ENCODE data around the gene CDH12.
"Not testable (repeated sequence)": the region's sequence is repeated elsewhere in the genome, so short reads cannot be mapped to it uniquely, and the experiment has no call there.

Gene CDH12

DNA sequence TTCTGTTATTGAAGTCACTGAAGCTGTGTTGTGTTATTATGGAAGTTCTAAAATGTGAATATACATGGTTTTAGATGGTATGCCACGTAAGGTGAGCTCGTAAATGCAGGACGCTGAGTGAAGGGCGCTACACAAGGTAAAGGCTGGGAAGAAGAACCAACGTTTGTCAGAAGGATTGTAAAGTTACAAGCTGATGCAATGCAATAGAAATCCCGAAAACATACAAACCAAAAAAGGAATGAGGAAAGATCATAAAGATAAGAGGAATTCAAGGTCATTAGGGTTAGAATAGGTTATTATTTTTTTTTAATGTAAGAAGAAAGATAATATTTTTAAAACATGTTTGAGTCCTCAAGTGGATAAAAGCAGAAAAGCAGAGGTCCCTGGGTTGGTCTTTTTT, 538.6 kb downstream of the CDH12 start:
- DNase-seq (ENCODE audit: insufficient read length, low spot score) (no peak), FAIRE-seq (no peak)
- TF ChIP-seq, protein P1, sequence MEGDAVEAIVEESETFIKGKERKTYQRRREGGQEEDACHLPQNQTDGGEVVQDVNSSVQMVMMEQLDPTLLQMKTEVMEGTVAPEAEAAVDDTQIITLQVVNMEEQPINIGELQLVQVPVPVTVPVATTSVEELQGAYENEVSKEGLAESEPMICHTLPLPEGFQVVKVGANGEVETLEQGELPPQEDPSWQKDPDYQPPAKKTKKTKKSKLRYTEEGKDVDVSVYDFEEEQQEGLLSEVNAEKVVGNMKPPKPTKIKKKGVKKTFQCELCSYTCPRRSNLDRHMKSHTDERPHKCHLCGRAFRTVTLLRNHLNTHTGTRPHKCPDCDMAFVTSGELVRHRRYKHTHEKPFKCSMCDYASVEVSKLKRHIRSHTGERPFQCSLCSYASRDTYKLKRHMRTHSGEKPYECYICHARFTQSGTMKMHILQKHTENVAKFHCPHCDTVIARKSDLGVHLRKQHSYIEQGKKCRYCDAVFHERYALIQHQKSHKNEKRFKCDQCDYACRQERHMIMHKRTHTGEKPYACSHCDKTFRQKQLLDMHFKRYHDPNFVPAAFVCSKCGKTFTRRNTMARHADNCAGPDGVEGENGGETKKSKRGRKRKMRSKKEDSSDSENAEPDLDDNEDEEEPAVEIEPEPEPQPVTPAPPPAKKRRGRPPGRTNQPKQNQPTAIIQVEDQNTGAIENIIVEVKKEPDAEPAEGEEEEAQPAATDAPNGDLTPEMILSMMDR (IDR thresholded peaks at IDR 0.05; ENCODE audit: insufficient read depth, missing control alignments): no peak

DNA sequence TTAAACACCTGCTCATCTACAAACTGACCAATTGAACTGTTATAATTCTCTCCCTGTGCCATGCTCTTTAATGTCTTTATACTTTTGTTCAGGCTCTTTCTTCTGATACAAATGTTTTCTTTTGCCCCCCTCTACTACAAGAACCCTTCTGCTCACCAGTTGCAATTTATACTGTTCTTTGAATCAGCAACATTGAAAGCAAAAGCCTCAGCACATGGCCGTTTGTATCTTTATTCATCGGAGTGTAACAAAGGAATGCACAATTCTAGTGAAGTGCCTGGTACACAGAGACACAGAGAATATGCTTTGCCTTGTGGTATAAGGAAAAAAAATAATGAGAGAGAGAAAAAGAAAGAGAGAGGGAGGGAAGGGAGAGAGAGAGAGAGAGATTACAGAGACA, 547.1 kb downstream of the CDH12 start:
- TF ChIP-seq, protein P1 (IDR thresholded peaks at IDR 0.05; ENCODE audit: insufficient read depth, missing control alignments): no peak
- no peak for FAIRE-seq
- no peak for DNase-seq (ENCODE audit: insufficient read length, low spot score)

DNA sequence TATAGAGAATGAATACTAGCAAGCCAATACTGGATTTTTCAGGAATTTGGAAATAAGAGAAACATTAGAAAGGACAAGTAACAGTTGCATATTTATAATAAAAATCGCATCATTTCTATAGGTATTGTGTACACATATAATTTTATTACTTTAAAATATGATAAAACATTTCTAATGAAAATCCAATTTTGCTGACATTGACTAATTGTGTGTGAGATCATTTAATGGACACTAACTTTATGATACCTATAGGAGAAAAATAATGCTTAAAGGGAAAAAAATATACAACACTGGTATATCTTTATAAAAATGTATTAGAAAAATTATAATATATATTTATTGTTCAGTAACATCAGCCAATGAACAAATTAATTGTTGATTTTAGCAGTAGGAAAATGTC, 557.3 kb downstream of the CDH12 start:
- no peak for DNase-seq (ENCODE audit: insufficient read length, low spot score)
- FAIRE-seq: no peak
- TF ChIP-seq, protein P1 (IDR thresholded peaks at IDR 0.05; ENCODE audit: insufficient read depth, missing control alignments): no peak

DNA sequence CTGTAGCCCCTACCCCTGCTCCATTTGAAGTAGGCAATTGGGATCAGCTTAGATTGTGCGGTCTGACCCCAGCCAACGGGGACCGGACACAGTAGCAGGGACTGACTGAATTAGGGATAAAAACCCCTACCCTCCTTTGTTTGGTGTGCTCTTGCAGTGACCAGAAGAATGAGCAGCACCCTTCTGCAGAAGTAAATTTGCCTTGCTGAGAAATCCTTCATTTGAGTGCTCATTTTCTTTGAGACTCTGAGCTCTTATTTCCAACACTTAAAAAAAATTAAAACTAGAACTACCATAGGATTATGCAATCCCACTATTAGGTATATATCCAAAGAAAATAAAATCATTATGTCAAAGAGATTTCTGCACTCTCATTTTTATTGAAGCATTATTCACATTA, 560.0 kb downstream of the CDH12 start:
- TF ChIP-seq, protein P1 (IDR thresholded peaks at IDR 0.05; ENCODE audit: insufficient read depth, missing control alignments): no peak
- DNase-seq (ENCODE audit: insufficient read length, low spot score) (no peak), FAIRE-seq (no peak)

DNA sequence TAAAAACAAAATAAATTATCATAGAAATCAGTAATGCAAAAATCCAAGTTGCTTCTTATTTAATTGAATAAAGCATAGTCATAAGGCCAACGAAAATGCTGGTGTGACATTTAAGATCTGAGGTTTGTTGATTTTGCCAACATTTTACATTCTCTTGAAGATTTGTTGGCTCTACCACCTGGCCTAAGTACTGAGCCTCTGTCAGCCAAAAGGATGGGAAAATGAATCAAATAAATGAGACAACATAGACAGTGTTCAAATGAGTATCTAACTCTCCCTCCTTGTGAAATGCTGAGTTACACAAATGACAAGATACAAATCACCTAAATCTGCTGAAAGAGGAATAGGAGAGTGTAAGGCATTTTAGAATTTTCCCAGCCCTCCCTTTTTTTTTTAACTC, 575.0 kb downstream of the CDH12 start:
- TF ChIP-seq, protein P1 (IDR thresholded peaks at IDR 0.05; ENCODE audit: insufficient read depth, missing control alignments): no peak
- DNase-seq (ENCODE audit: insufficient read length, low spot score) (no peak), FAIRE-seq (no peak)

DNA sequence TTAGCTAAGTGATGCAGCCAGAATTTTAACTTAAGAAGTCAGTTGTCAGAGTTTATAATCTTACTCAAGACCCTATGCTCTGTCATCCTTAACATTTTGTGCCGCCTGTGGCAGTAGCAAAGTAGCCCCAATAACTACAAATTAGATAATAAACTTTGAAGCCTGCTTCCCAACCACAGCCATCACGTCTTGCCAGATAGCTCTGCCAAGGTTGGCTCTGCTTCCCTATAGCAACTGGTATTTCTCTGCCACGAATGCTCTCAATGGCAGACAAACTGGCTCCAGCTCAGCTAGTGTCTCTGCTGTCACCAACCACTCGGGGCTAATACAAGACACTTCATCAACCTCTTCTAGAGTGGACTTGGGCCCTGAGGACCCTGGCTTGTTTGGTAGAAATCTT, 576.1 kb downstream of the CDH12 start:
- FAIRE-seq (no peak), DNase-seq (ENCODE audit: insufficient read length, low spot score) (no peak)
- TF ChIP-seq, protein P1 (IDR thresholded peaks at IDR 0.05; ENCODE audit: insufficient read depth, missing control alignments): no peak

DNA sequence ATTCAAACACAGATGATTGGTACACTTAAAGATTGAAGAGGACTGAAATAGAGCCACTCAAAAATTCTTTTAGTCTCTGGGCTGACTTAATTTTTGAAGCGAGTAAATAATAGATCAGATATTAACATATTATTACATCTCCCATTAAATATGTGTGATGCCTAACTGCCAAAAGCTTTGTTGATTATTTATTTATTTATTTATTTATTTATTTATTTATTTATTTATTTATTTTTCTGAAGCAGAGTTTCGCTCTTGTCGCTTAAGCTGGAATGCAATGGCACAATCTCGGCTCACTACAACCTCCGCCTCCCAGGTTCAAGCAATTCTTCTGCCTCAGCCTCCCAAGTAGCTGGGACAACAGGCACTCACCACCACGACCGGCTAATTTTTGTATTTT, 587.3 kb downstream of the CDH12 start:
- not testable (repeated sequence) for DNase-seq (ENCODE audit: insufficient read length, low spot score); FAIRE-seq

DNA sequence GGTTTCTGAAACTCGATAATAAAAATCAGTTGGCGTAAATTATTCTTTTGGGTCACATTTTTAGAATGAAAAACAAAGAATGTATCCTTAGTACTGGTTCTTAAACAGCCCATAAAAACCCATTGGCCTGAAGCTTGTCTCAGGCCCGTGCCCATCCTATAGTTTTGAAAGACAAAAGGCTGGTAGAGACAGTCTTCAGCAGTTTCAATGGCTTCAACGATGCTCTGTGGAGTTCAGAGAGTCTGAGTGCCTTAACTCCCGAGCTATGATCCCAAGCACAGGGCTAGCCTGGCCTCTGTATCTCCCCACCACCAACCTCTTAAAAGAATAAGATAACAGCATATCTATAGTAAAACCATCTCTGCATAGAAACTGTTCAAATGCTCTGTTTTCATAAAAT, 595.0 kb downstream of the CDH12 start:
- FAIRE-seq (no peak), DNase-seq (ENCODE audit: insufficient read length, low spot score) (no peak)
- TF ChIP-seq, protein P1 (IDR thresholded peaks at IDR 0.05; ENCODE audit: insufficient read depth, missing control alignments): no peak

All from D721Med (cell line).